CD4-positive, alpha-beta T cell treated with Interleukin-21 for 1 hour (primary cell): ENCODE results near the gene EPHB3.

Experiments
- DNase-seq: peaks from one replicate; pipeline ENCODE4 v3.0.0-alpha.2; 2020

The EPHB3 gene

DNA sequence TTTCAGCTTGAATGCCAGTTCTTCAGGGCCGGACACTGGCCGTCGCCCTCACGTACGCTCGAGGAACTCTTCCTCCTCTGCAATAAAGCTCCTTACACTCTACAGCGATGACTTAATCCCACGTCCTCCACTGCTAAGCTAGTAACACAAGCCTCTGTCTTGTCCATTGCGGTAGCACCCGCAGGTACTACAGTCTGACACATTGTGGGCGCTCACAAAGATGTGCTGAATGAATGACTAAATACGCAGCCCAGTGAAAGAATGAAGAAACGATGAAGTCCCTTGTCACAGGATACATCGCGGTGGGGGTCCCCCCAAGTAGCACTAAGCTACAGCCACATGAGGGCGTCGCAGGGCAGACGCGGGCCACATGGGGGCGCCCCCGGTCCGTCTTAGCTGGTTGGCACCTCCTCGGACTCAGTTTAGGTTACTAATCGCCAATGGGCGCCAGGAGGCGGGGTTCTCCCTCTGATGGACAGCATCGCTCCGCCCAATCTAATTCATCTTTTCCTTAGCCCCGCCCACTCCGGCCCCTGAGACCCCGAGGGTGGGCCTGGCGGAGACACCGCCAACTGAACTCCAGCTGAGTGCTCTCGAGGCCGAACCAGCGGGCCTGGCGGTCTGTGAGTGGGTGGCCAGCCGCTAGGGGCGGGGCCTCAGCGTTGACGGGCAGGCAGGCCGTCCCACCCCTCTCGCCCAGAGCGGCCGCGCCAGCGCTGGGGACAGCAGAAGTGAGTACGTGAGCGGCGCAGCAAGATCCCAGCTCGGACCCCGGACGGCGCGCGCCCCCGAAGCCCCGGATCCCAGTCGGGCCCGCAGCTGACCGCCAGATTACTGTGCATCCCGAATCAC is at the start of gene EPHB3:
Gene EPHB3, plus strand, starts transcription at position 725 of the 852 bp plus-strand sequence. CDS start 451 bp downstream, outside the sequence.
- peak; percentile 90 for DNase-seq

DNA sequence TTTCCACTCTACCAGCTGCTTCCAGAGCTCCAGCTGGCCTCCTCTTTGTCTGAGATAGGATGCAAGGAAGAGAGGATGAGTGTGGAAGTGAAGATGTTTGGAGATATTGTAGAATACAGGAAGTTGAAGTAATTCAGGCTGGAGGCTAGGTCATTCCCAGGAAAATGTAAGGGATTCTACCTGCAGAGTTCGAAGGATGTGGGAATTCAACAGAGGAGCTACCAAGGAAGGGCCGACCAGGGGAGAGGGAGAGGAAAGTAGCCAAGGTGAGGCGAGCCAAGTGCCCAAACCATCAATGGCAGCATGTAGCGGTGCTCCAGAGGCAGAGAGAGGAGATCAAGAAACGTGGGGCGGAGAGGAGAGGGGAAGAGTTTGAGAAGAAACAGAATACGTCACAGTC is 49.0 kb upstream of the EPHB3 start:
- no peak for DNase-seq

DNA sequence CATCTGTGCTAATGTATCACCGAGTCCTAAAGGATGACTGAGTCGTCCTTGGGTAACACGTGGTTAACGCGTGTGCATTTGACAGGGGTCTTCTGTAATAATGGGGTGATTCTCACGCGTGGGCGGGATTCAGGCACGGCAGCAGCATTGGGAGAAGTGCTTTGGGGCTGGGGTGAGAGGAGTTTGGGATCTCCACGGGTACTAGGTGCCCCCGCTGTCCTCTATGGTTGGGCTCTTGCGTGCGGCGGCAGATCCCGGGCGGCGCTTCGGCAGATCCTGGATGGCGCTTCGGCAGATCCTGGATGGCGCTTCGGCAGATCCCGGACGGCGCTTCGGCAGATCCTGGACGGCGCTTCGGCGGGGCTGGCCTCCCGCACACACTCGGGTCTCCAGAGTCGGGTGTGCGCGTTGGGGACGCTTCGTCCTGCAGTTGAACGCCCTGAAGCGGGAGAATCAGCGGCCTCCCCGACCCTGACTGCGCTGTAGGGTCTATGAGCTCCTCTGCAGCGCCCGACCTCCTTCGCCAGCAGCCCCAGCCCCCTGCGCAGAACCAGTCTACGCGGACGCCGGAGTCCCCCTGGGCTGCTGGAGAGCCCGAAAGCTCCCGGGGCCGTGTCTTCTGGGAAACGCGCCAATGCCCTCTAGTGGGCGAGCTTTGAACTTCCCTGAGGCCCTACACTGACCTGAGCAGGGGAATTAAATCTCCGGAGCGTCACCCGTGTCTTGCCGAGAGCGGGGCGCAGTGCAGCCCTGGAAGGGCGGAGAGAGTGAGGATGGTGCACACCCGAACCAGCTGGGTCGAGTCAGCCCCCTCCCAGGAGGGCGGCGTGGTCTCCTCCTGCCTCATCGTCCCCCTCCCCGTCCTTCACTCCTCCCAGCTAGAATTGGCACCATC is 48.1 kb upstream of the EPHB3 start:
- DNase-seq, result peak; percentile 81

DNA sequence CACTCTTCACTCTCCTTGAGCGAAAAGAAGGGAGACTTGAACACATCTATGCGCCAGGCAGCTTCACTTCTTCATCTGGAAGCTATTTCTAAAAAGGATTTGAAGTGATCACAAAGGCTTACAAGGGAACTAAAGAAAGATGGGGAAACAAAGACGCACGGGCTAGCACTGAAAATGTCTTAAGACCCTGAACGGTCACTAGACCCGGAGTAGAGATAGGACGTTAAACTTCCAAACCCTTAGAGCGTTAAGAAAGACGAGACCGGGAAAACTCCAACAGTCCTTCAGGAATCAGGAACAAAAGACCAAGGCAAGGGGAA is 47.5 kb upstream of the EPHB3 start:
- no peak for DNase-seq

DNA sequence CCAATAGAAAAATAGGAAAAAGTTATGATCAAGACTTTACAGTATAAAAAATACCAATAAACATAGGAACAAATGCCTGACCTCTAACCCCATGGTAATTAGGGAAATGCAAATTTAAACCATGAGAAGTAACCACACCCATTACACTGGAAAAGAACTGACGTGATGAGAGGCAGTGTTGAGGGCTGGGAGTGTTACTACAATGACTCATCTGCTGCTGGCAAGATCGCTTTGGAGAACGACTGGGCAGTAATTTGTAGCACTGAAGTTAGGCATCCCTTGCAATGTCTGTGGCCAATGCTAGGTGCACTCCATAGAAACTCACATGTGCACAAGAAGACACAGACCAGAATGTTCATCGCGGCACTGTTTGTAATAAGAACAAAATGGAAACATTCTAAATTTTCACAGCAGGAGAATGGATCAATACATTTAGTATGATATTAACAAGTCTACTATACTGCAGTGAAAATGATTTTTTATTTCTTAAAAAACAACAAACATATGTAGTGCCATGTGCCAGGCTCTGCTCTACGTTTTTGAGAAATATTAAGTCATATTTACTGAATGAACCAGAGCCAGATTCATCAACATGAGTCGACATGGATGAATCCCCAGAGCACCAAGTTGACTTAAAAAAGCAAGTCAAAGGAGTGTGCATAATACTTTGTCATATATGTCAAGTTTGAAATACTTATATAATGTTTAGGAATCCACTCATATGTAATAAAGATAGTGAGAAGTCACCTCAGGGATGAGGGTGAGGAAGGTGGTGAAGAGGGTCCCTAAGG is 37.6 kb upstream of the EPHB3 start:
- peak; percentile 8 for DNase-seq

DNA sequence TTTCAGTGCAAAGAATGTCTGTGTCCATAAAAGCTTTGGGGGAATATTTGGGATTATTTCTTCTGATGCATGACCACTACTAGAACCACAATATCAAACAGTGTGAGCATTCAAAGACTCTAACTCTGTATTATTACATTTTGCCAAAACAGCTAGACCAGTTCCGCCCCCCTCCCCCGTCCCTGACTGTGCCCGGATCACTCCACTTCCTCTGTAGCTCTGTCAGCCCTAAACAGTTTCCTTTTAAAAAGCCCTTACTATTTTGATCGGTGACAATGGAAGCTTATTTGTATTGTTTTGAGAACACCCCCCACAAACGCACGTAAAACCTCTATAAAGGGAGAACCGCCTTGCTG is 36.6 kb upstream of the EPHB3 start:
- peak; percentile 10 for DNase-seq

DNA sequence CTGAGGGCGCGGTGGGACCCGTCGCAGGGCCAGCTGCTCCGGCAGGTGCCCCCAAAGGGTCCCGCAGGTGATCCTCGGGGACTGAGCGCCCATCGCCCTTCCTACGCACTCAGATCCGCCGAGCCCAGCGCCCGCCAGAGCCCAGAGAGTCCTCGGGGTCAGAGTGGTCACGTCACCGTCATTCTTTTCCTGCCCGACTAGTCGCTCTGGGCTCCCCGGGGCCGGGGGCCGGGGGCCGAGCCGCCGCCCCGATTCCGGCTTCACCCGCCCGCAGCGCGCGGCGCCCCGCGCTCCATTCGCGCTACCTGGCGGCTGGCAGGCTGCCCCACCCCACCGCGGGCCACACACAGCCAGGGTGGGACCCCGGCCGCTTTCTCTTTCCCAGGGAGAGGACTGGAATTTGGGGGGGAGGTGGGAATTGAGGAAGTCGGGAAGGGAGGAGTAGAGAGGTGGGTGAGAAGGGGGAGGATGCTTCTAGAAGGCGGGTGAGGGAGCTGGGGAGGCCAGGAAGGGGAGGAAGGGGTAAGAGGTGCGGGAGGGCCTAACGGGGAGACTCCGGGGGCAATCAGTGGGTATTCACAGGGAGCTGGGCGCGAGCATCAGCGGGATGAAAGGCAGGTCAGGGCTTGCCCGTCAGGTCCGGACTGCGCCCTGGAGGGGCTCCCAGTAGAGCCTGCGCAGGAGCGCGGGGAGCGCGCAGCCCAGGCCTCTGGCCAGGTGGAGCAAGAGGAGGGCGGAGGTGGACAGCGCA is 36.1 kb upstream of the EPHB3 start:
- DNase-seq, result no peak

DNA sequence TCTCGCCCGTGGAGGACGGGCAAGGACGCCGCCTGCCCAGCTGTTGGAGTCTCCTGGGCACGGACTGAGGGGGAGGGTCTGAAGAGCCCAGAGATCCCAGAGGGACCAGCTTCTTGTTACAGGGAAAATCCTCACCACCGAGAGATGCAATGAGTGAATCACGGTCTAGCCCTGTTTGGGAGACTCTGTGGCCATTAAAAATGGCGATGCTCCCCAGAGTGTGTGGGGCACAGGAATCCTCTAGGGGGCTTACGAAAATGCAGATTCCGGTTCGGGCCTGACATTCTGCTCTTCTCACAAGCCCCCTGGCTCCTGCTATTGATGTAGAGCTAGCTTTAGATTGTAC is 35.5 kb upstream of the EPHB3 start:
- no peak for DNase-seq

DNA sequence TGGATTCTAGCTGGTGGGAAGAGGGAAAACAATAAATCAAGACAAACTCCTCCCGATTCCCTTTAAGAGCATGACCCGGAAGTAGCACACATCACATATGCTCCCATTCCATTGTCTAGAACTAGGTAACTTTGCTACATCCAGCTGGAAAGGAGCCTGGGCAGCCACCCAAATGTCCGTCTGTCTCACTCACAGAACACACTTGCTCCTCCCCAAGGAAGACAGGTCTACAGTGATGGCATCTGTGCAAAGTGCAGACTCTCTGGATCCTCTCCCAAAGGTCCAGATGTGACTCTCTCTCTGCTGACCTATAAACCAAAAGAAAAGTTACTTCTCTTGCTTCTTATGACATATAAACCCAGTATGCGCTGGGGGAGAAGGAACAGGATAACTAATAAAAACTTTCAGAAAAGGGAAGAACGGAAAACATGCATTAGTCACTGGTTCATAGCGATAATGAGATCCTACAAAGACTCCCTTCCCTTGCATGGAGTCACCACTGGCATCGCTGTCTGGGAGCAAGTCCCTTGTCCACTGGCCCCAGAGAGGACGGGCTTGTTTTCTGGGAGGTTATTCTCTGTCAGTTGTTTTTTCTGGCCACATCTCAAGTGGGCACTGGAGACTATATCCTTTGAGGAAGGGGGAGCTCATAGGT is 29.8 kb upstream of the EPHB3 start:
- DNase-seq, result no peak

DNA sequence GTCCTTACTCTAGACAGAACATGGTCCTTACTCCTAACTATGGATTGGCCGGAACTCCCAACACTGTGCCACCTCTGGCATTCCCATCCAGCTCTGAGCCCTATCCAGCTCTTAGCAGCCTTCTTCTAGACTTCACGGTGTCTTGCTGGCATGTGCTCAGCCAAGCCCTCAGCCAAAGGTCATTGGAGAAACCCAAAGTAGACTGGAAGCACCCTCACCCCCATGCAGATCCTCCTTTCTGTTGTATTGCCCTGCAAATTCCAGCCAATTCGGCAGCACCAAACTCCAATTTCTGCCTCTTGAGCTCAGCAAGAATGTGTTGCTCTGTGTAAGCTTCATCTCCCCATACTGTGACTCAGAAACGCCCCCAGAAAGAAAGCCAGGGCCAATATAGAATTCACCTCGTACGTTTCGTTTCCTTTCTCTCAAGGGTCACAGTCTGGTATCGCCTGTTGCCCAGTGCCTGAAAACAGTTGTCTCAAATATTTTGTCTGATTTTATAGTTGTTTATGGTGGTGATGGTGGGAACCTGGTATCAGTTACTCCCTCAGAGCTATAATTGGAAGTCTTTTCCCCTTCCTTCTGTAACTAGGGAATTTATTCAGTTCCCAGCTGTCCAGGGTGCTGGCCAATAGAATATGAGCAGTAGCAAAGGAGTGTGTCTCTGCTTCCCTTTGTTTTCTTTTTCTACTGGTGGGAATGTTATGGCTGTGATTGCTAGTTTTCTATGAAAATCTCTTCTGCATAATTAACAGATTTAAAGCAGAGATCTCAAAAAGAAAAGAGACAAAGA is 28.4 kb upstream of the EPHB3 start:
- no peak for DNase-seq

DNA sequence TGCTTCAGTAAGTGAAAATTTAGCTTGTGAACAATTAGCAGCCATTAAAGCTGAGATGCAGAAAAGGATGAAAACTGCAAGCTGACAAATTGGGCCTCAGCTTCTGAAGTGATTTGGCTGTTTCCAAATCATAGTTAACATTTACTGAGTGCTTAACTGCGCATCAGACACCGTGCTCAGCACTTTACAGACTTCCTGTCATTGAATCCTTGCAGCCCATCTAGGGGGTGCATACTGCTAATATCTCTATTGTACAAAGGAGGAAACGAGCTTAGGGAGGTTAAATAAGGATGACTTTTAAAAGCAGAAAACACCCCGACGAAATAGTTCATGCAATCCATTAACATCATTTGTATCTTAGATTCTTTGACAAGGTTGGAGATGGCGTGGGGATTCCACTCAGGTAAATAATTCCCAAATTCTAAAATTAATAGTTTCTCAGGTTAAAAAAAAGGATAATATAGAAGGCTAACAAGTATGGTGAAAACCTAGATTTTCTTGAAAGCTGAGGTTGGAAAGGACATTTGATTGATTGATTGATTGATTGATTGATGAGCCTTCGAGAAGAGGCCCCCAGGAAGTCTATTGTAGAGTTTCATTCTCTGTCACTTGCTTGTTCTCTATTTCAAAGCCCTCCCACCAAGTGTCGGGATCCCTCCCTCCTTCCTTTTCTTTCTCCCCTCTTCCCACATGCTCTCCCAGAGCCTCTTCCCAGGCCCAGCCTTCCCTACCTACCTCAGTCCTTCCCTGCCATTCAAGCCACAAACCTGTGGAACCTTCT is 23.5 kb upstream of the EPHB3 start:
- DNase-seq, result no peak

DNA sequence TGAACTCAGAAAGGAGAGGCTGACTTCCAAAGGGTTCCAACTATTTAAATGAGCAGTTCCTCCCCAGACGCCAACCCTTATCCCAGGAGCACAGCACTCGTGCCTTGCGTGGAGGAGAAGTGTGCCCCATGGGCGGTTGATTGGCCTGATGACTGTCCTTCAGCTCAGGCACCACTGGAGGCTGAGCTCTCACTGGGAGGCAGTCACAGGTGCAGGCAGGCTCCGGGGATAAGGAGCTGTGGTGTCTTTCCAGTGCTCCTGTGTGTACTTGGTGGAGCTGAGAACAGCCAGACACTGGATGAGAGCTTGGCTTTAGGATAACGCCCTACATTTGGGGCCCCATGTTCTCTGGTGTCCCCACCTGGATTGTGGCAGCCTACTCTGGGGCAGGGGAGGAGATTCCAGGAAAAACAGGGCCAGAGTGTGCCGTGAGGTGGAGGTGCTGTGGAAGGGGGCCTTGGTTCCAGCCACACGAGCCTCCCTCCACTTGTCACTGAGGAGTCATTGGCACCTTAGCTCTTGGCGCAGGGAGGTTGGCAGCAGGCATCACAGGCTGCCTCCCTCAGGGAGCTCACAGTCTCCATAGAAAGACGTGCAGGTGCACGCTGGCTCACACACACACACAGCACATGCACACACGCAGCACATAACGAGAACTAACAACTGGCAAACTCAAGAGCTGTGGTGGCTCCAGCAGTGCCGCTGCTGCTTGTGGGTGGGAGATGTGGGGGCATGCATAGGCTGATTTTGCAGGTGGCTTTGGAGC is 22.7 kb upstream of the EPHB3 start:
- DNase-seq, result no peak

DNA sequence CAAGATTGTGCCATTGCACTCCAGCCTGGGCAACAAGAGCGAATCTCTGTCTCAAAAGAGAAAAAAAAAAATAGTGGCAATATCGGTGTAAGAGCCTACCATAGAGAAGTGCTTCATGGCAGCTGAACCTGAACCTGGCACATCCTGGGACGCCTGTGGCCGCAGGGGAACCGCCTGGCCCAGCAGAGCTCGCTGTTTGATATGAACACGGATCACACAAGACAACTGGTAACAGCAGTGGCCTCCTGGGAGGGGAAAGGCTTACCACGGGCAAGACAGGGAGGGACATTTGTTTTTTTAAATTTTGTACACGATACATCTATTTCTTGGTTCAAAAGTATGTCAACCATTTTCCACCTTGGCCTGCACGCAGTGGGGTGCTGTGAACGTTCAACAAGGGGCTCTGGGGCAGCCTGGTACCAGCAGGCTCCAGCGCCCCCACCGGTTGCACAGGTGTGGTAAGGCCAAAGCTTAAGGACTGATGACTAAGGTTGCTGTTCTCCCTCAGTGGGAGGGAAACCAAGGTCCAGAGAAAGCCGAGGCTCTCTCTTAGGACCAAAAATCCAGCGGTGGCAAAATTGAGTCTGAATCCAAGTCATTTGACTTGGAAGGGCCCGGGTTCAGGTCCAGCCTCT is 21.7 kb upstream of the EPHB3 start:
- DNase-seq, result no peak

DNA sequence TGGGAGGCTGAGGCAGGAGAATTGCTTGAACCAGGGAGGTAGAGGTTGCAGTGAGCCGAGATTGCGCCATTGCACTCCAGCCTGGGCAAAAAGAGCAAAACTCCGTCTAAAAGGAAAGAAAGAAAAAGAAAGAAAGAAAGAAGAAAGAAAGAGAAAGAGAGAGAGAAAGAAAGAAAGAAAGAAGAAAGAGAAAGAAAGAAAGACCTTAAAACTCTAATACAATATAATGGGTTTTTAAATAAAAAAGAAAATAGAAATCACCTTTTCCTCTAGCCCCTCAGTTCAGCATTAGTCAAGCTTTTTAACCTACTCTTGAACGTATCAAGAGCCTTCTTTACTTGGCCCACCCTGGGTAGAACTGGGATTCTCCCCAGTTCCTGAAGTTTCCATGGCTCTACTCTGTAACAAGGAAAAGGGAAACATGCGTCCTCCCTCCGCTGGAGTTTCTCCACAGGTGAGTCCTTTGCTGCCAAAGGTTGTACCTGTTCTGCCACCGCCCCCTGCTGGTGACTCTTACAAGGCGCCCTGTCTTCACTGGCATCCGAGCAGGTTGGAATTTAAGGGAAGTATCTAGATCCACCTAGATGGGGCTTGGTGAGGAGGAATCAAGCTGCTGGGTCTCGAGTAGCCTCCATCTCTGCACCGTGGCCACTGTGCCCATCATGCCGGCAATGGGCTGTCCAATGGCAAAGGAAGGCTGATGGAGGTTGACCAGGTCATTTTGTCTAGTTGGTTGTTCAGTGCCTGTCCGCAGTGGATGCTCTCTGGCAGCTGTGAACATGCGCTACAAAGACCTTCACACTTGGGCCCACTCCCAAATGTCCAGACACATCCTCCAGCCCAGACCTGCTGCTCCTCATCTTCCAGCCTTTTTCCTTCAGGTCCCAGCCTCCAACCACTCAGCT is 20.6 kb upstream of the EPHB3 start:
- peak; percentile 73 for DNase-seq

DNA sequence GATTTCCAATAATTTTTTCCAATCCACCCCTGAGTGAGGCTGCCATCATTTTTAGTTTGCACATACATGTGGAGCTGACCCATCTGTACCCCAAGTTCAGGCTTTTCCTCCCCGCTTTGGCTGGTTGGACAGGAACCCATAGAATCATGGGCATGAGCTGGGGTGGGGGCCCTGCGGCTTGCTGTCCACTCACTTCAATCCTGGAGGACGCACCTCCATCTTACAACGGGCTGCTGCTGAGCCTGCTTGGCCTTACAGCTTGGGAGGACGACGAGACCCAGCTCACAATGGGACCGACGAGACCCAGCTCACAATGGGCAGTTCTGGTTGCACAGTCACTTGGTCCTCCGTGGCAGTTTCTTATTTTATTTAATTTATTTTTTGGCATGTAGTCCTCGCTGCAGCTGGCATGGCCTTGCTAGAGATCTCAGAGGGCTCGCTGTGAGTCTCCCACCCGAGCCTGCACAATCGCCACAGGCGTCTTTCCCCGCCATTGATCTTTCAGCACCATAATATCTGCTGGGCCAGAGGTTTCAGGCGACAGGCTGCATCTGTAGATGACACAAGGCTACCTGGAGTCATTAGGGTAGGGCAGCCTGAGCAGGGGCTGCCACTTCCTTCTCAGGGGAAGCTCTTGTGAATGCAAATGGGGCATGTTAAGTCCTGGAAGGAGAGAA is 19.6 kb upstream of the EPHB3 start:
- DNase-seq, result no peak

DNA sequence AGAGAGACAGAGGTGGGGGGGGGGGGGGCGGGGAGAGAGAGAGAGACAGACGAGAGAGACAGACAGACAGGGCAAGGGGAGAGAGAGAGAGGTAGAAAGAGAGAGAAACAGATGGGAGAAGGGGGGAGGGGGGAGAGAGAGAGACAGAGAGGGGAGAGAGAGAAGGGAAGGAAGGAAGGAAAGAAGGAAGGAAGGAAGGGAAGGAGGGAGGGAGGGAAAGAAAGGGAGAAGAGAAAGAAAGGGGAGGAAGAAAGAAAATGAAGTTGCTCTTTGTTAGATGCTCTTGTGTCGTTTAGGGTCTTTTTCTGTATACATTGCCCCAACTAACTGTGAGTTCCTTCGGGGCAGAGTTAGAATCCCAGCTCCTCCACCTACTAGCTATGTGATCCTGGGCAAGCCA is 19.0 kb upstream of the EPHB3 start:
- DNase-seq, result no peak

DNA sequence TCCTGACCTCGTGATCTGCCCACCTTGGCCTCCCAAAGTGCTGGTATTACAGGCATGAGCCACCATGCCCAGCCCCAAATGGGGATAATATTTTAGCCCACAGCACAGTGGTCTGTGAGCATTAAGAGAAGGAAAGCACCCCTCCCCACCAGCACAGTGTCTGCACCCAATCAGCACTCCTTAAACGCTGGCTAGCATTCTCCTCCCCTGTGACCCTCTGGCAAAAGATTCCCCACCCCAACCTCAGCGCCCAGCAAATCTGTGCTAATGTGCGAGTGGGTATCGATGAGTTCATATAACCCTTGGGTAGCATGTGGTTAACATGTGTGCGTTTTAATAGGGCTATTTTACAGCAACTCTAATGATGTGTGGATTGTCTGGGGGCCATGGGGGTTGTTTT is 18.3 kb upstream of the EPHB3 start:
- no peak for DNase-seq
